ENCODE measurements around the gene WDFY3.

DNA sequence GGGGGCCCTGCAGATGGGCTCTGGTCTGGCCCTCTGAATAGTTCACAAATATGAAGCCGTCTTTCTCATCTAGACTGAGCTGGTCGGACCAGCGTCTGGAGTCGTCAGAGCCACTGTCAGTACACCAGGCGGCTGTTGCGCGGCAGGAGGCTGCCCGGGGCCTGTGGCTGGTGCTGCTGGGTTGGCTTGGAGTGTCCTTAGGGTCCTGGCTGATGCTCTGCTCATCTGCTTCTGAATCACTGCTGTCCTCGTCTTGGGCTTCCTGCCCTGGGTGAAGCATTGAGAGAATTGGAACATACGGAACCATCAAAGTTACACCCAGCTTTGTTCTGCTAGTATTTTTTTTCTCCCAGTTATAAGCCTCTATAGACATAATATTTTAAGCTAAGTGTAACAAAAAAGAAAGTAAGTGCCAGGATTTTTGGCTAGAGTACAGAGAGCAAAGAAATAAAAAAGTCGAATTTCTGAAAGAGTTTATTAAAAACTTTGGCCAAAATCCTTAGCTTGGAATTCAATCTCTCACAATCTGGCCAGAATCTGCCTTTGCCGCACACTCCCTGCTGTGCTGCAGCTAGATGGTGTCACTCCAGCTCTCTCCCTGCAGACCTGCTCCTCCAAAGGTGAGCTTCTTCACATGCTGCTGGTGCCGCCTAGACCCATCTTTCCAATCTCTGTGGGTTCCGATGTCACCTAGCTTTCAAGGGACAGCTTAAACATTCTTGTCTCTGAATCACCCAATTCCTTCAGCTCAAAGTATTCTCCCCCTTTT, 287.3 kb downstream of the WDFY3 start:
- TF ChIP-seq, protein P1, sequence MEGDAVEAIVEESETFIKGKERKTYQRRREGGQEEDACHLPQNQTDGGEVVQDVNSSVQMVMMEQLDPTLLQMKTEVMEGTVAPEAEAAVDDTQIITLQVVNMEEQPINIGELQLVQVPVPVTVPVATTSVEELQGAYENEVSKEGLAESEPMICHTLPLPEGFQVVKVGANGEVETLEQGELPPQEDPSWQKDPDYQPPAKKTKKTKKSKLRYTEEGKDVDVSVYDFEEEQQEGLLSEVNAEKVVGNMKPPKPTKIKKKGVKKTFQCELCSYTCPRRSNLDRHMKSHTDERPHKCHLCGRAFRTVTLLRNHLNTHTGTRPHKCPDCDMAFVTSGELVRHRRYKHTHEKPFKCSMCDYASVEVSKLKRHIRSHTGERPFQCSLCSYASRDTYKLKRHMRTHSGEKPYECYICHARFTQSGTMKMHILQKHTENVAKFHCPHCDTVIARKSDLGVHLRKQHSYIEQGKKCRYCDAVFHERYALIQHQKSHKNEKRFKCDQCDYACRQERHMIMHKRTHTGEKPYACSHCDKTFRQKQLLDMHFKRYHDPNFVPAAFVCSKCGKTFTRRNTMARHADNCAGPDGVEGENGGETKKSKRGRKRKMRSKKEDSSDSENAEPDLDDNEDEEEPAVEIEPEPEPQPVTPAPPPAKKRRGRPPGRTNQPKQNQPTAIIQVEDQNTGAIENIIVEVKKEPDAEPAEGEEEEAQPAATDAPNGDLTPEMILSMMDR (IDR thresholded peaks at IDR 0.05) = no peak
- no peak for TF ChIP-seq POLR2A (IDR thresholded peaks at IDR 0.05)

All from testis (tissue), 2 donors.